HepG2 (cell line): Measurements from ENCODE around the gene SND1. TPM values are rescaled to one million over a fixed set of nuclear protein-coding genes. Genes with fewer than 3 reads are reported as not detected.

Experiments
- CAMTA2 ChIP-seq: sonication (generic); formaldehyde crosslinking; IDR thresholded peaks from 2 replicates; pipeline ENCODE4 v1.4.0; 2020; ENCODE audit warnings: mild to moderate bottlenecking, missing genetic modification reagents, borderline replicate concordance
- CENPT ChIP-seq: sonication (generic); formaldehyde crosslinking; IDR thresholded peaks from 2 replicates; pipeline ENCODE4 v1.8.0; 2022; ENCODE audit warnings: low read depth, mild to moderate bottlenecking, moderate library complexity, missing genetic modification reagents
- CHD4 ChIP-seq: fragments of 200-600 bp; sonication (generic); IDR thresholded peaks from 2 replicates; pipeline ENCODE4 v1.7.0; 2017; ENCODE audit warnings: mild to moderate bottlenecking, low read length, borderline replicate concordance
- CREM ChIP-seq, 2 experiments: sonication (generic) in 1 of 2; formaldehyde crosslinking in 1 of 2; IDR thresholded peaks; 2 replicates each; pipeline versions ENCODE4 v1.4.0 to v1.6.1; 2016 to 2020; ENCODE audit warnings: antibody characterized with exemption in 1 of 2, mild to moderate bottlenecking in 1 of 2, missing genetic modification reagents in 1 of 2
- ELF3 ChIP-seq: IDR thresholded peaks from 2 replicates; pipeline ENCODE4 v1.6.1; 2016; ENCODE audit warnings: missing genetic modification reagents, missing compliant biosample characterization
- HIVEP1 ChIP-seq: sonication (generic); formaldehyde crosslinking; IDR thresholded peaks from 2 replicates; pipeline ENCODE4 v1.4.0; 2020; ENCODE audit warnings: mild to moderate bottlenecking, missing genetic modification reagents
- HNRNPH1 ChIP-seq: fragments of 200-400 bp; formaldehyde crosslinking; optimal IDR thresholded peaks from 2 replicates; pipeline ENCODE3; 2017; ENCODE audit warnings: mild to moderate bottlenecking, low read depth, low read length
- JUNB ChIP-seq: sonication (generic); formaldehyde crosslinking; IDR thresholded peaks from 2 replicates; pipeline ENCODE4 v1.8.0; 2022; ENCODE audit warnings: missing genetic modification reagents, mild to moderate bottlenecking, borderline replicate concordance
- MEIS1 ChIP-seq: sonication (generic); formaldehyde crosslinking; IDR thresholded peaks from 2 replicates; pipeline ENCODE4 v1.9.0; 2021; ENCODE audit warnings: mild to moderate bottlenecking, missing genetic modification reagents, moderate library complexity, borderline replicate concordance
- NCOA2 ChIP-seq: sonication (generic); formaldehyde crosslinking; IDR thresholded peaks from 2 replicates; pipeline ENCODE4 v1.8.0; 2022; ENCODE audit warnings: inconsistent platforms
- SALL1 ChIP-seq: sonication (generic); formaldehyde crosslinking; IDR thresholded peaks from 2 replicates; pipeline ENCODE4 v1.8.0; 2022; ENCODE audit warnings: mild to moderate bottlenecking, missing genetic modification reagents
- TBX2 ChIP-seq: sonication (generic); formaldehyde crosslinking; IDR thresholded peaks from 2 replicates; pipeline ENCODE4 v1.5.0; 2020; ENCODE audit warnings: missing genetic modification reagents, mild to moderate bottlenecking, borderline replicate concordance
- TCF7 ChIP-seq: sonication (generic); IDR thresholded peaks from 2 replicates; pipeline ENCODE4 v1.6.1; 2016; ENCODE audit warnings: antibody characterized with exemption, low read depth
- THAP9 ChIP-seq: sonication (generic); formaldehyde crosslinking; IDR thresholded peaks from 2 replicates; pipeline ENCODE4; 2020; ENCODE audit warnings: missing genetic modification reagents, mild to moderate bottlenecking, borderline replicate concordance
- TOPORS ChIP-seq: sonication (generic); formaldehyde crosslinking; IDR thresholded peaks from 2 replicates; pipeline ENCODE4 v1.8.0; 2023; ENCODE audit warnings: mild to moderate bottlenecking, missing genetic modification reagents
- ZNF207 ChIP-seq: fragments of 450-650 bp; IDR thresholded peaks from 2 replicates; pipeline ENCODE4 v1.6.1; 2016; ENCODE audit warnings: antibody characterized with exemption, borderline replicate concordance
- ZNF510 ChIP-seq: sonication (generic); formaldehyde crosslinking; IDR thresholded peaks from 2 replicates; pipeline ENCODE4 v1.4.0; 2020; ENCODE audit warnings: low read depth, mild to moderate bottlenecking, missing genetic modification reagents
- ZNF530 ChIP-seq: sonication (generic); formaldehyde crosslinking; IDR thresholded peaks from 2 replicates; pipeline ENCODE4 v1.5.0; 2020; ENCODE audit warnings: low read depth, mild to moderate bottlenecking, missing genetic modification reagents
- ZNF557 ChIP-seq: sonication (generic); formaldehyde crosslinking; IDR thresholded peaks from 2 replicates; pipeline ENCODE4 v1.4.0; 2020; ENCODE audit warnings: missing genetic modification reagents
- ZNF746 ChIP-seq: sonication (generic); formaldehyde crosslinking; IDR thresholded peaks from 2 replicates; pipeline ENCODE4 v1.8.0; 2022; ENCODE audit warnings: mild to moderate bottlenecking, missing genetic modification reagents
- polyA plus RNA-seq, 8 experiments: library from polyadenylated mRNA; depleted of rRNA in 3 of 8; stranded (reverse) in 7 of 8; unstranded in 1 of 8; fragments of >200 nt; fragmentation: Illumina TruSeq in 4 of 8; extraction: Trizol in 4 of 8; gene quantifications; 2 replicates each; pipeline versions ENCODE4 v1.2.1 to v1.2.3, GENCODE V29; 2011 to 2016; ENCODE audit warnings: low read depth in 4 of 8, missing spikeins in 1 of 8, mixed read lengths in 1 of 8; ENCODE audit not compliant: insufficient read depth in 1 of 8
- total RNA-seq, 5 experiments: library from RNA; depleted of rRNA; stranded (reverse); fragments of >200 nt; fragmentation: Illumina TruSeq; extraction: Trizol; gene quantifications; 2 replicates each; pipeline ENCODE4 v1.2.3, GENCODE V29; 2016; ENCODE audit warnings: low read depth in 1 of 5
- TF ChIP-seq, protein P1 (sequence below): sonication (generic); formaldehyde crosslinking; IDR thresholded peaks from 2 replicates; pipeline ENCODE4 v1.4.0; 2020; ENCODE audit warnings: missing genetic modification reagents
- TF ChIP-seq, protein P2 (sequence below): sonication (generic); formaldehyde crosslinking; IDR thresholded peaks from 2 replicates; pipeline ENCODE4 v1.4.0; 2020; ENCODE audit warnings: low read depth, missing genetic modification reagents

Gene SND1
- total and polyA plus RNA-seq, 2 of the 13 experiments (the other 11 are each of a cell fraction or from before 2014, with no cell fraction given) = 110 to 182 TPM

DNA sequence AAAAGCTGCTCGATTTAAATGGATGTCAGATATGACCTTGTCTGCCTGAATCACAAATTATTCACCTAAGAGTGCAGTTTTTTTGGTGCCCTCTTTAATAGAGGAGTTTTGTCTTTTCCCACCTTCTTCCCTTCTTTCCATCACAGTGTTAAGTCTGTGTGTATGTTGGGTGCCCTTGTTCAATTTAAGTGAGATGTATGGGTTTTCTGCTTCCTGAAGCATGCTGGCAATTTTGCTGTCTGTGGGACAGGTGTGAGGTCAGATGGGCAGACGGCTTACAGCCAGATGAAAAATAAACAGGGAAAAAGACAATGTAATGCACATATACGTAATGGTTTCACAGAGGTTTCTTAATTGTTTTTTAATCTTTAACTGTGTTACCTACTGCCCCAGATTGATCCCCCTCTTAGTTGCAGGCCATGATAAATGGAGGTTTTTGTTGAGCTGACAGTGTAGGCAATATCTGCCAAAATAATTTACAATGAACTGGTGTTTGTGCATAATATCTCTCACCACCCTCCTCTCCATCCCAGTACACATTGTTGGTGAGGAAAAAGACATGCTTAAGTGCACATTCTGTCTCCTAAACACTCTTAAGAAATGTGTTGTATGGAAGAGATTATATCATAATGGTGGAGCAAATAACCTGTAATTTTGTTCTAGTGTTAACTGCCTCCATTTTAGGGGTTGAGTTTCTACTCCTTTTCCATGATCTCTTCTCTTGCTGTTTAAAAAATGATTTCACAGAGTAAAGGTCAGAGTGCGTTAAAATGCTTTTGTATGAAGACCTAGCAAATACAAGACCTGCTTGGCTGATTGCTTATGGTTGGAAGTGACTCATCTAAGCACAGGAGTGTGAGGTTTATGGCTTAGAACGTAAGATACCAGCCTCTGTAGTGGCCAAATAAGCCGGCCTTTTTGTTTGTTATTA is 255.4 kb downstream of the SND1 start (continued):
- TF ChIP-seq JUNB (CRISPR knock-in tag) (no peak), TCF7 (peak; percentile 69), THAP9 (CRISPR knock-in tag) (no peak), ZNF746 (CRISPR knock-in tag) (no peak), CAMTA2 (no peak), HNRNPH1 (no peak), ZNF530 (CRISPR knock-in tag) (no peak), ZNF510 (CRISPR knock-in tag) (no peak), ELF3 (0 out of 2 replicates have a peak, but pooled peaks have one; percentile 28), CREM (IDR thresholded peaks at IDR 0.05) (0 out of 2 replicates have a peak, but pooled peaks have one; percentile 33), CREM (CRISPR knock-in tag; IDR thresholded peaks at IDR 0.05) (no peak), SALL1 (CRISPR knock-in tag) (peak; percentile 28; the same call in 1 of the 2 replicates), TBX2 (CRISPR knock-in tag) (0 out of 2 replicates have a peak, but pooled peaks have one; percentile 33), ZNF557 (CRISPR knock-in tag) (no peak), ZNF207 (no peak), HIVEP1 (CRISPR knock-in tag) (no peak), NCOA2 (CRISPR knock-in tag) (peak; percentile 60), CENPT (CRISPR knock-in tag) (no peak), CHD4 (no peak), MEIS1 (CRISPR knock-in tag) (no peak), TOPORS (no peak)
- TF ChIP-seq, protein P1, sequence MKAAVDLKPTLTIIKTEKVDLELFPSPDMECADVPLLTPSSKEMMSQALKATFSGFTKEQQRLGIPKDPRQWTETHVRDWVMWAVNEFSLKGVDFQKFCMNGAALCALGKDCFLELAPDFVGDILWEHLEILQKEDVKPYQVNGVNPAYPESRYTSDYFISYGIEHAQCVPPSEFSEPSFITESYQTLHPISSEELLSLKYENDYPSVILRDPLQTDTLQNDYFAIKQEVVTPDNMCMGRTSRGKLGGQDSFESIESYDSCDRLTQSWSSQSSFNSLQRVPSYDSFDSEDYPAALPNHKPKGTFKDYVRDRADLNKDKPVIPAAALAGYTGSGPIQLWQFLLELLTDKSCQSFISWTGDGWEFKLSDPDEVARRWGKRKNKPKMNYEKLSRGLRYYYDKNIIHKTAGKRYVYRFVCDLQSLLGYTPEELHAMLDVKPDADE = no peak
- TF ChIP-seq, protein P2, sequence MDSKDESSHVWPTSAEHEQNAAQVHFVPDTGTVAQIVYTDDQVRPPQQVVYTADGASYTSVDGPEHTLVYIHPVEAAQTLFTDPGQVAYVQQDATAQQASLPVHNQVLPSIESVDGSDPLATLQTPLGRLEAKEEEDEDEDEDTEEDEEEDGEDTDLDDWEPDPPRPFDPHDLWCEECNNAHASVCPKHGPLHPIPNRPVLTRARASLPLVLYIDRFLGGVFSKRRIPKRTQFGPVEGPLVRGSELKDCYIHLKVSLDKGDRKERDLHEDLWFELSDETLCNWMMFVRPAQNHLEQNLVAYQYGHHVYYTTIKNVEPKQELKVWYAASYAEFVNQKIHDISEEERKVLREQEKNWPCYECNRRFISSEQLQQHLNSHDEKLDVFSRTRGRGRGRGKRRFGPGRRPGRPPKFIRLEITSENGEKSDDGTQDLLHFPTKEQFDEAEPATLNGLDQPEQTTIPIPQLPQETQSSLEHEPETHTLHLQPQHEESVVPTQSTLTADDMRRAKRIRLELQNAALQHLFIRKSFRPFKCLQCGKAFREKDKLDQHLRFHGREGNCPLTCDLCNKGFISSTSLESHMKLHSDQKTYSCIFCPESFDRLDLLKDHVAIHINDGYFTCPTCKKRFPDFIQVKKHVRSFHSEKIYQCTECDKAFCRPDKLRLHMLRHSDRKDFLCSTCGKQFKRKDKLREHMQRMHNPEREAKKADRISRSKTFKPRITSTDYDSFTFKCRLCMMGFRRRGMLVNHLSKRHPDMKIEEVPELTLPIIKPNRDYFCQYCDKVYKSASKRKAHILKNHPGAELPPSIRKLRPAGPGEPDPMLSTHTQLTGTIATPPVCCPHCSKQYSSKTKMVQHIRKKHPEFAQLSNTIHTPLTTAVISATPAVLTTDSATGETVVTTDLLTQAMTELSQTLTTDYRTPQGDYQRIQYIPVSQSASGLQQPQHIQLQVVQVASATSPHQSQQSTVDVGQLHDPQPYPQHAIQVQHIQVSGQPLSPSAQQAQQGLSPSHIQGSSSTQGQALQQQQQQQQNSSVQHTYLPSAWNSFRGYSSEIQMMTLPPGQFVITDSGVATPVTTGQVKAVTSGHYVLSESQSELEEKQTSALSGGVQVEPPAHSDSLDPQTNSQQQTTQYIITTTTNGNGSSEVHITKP (CRISPR knock-in tag) = no peak
